ENCODE data around the gene LTBP3. TPM values are rescaled to one million over a fixed set of nuclear protein-coding genes. Genes with fewer than 3 reads are reported as not detected.
A peak's percentile ranks its signal among the peaks of the same experiment; 100 is the strongest.

Gene LTBP3
- total and polyA plus RNA-seq, 2 of the 13 experiments (the other 11 are each of a cell fraction or from before 2014, with no cell fraction given): 12.2 to 68.1 TPM

- TF ChIP-seq KIAA2018 (CRISPR knock-in tag; IDR thresholded peaks at IDR 0.05; ENCODE audit: borderline replicate concordance): no peak
- TF ChIP-seq, protein P1, sequence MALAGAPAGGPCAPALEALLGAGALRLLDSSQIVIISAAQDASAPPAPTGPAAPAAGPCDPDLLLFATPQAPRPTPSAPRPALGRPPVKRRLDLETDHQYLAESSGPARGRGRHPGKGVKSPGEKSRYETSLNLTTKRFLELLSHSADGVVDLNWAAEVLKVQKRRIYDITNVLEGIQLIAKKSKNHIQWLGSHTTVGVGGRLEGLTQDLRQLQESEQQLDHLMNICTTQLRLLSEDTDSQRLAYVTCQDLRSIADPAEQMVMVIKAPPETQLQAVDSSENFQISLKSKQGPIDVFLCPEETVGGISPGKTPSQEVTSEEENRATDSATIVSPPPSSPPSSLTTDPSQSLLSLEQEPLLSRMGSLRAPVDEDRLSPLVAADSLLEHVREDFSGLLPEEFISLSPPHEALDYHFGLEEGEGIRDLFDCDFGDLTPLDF (CRISPR knock-in tag; IDR thresholded peaks at IDR 0.05): no peak
- no peak for TF ChIP-seq PRDM10 (CRISPR knock-in tag; IDR thresholded peaks at IDR 0.05; ENCODE audit: low read depth)
- no peak for TF ChIP-seq CENPT (CRISPR knock-in tag; IDR thresholded peaks at IDR 0.05; ENCODE audit: low read depth)
- no peak for TF ChIP-seq ZNF460 (CRISPR knock-in tag; IDR thresholded peaks at IDR 0.05; ENCODE audit: borderline replicate concordance)
- TF ChIP-seq DMAP1 (CRISPR knock-in tag; IDR thresholded peaks at IDR 0.05): 0 out of 2 replicates have a peak, but pooled peaks have one; percentile 30
- TF ChIP-seq ZNF75D (CRISPR knock-in tag; IDR thresholded peaks at IDR 0.05; ENCODE audit: borderline replicate concordance): no peak
- TF ChIP-seq, protein P2, sequence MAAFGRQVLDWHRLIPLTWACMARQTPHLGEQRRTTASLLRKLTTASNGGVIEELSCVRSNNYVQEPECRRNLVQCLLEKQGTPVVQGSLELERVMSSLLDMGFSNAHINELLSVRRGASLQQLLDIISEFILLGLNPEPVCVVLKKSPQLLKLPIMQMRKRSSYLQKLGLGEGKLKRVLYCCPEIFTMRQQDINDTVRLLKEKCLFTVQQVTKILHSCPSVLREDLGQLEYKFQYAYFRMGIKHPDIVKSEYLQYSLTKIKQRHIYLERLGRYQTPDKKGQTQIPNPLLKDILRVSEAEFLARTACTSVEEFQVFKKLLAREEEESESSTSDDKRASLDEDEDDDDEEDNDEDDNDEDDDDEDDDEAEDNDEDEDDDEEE (CRISPR knock-in tag; IDR thresholded peaks at IDR 0.05): no peak
- TF ChIP-seq ZNF549 (CRISPR knock-in tag; IDR thresholded peaks at IDR 0.05): no peak
- no peak for TF ChIP-seq BCLAF1 (IDR thresholded peaks at IDR 0.05)
Measured at GRCh38 chr11:65489035-65489705, 69.0 kb downstream of the LTBP3 start (continued).
